Ishikawa (cell line): ENCODE measurements around the gene SRPK2.

ENCODE experiments used
- CEBPB ChIP-seq: IDR thresholded peaks from 2 replicates; pipeline ENCODE4 v1.6.1; 2012
- CREB1 ChIP-seq: IDR thresholded peaks from 2 replicates; pipeline ENCODE4 v1.6.1; 2012; ENCODE audit warnings: low read depth
- EGR1 ChIP-seq: IDR thresholded peaks from 2 replicates; pipeline ENCODE4 v1.6.1; 2012
- EP300 ChIP-seq: IDR thresholded peaks from 2 replicates; pipeline ENCODE4 v1.6.1; 2012; ENCODE audit warnings: borderline replicate concordance
- FOXM1 ChIP-seq: IDR thresholded peaks from 2 replicates; pipeline ENCODE4 v1.6.1; 2012; ENCODE audit warnings: low read depth, borderline replicate concordance
- MAX ChIP-seq: IDR thresholded peaks from 2 replicates; pipeline ENCODE4 v1.6.1; 2012
- NFIC ChIP-seq: IDR thresholded peaks from 2 replicates; pipeline ENCODE4 v1.6.1; 2012
- RAD21 ChIP-seq: IDR thresholded peaks from 2 replicates; pipeline ENCODE4 v1.6.1; 2012; ENCODE audit warnings: low read depth
- REST ChIP-seq: IDR thresholded peaks from 2 replicates; pipeline ENCODE4 v1.6.1; 2012; ENCODE audit warnings: low read depth, mild to moderate bottlenecking
- TAF1 ChIP-seq: IDR thresholded peaks from 2 replicates; pipeline ENCODE4 v1.6.1; 2012; ENCODE audit warnings: low read depth, mild to moderate bottlenecking
- TCF12 ChIP-seq: IDR thresholded peaks from 2 replicates; pipeline ENCODE4 v1.6.1; 2012; ENCODE audit warnings: low read depth
- TEAD4 ChIP-seq: IDR thresholded peaks from 2 replicates; pipeline ENCODE4 v1.6.1; 2012
- USF1 ChIP-seq: IDR thresholded peaks from 2 replicates; pipeline ENCODE4 v1.6.1; 2012
- YY1 ChIP-seq: IDR thresholded peaks from 2 replicates; pipeline ENCODE4 v1.6.1; 2012; ENCODE audit warnings: low read depth
- ZBTB7A ChIP-seq: IDR thresholded peaks from 2 replicates; pipeline ENCODE4 v1.6.1; 2012; ENCODE audit warnings: low read depth

SRPK2 gene

GRCh38 chr7:105136221-105136620 lies 252.5 kb downstream of the SRPK2 start:
- TF ChIP-seq YY1 (no peak), EGR1 (no peak), ZBTB7A (no peak), CREB1 (no peak), REST (no peak), RAD21 (no peak), TAF1 (no peak), MAX (no peak), TEAD4 (no peak), NFIC (no peak), FOXM1 (no peak), USF1 (no peak), EP300 (no peak), CEBPB (no peak), TCF12 (no peak)

GRCh38 chr7:105133986-105134655 lies 254.6 kb downstream of the SRPK2 start:
- TF ChIP-seq REST (no peak), FOXM1 (no peak), CEBPB (no peak)

- TF ChIP-seq TCF12, result no peak
- no peak for TF ChIP-seq ZBTB7A
- no peak for TF ChIP-seq REST
- no peak for TF ChIP-seq MAX
- no peak for TF ChIP-seq FOXM1
- no peak for TF ChIP-seq RAD21
- TF ChIP-seq CEBPB, result no peak
- no peak for TF ChIP-seq NFIC
- TF ChIP-seq TAF1, result no peak
- no peak for TF ChIP-seq EP300
- TF ChIP-seq USF1, result no peak
These were observed 255.4 kb downstream of the SRPK2 start for GRCh38 chr7:105133358-105133757.

- TF ChIP-seq RAD21 (no peak), FOXM1 (no peak), EGR1 (no peak), USF1 (no peak), TCF12 (no peak), REST (no peak), CREB1 (no peak), TEAD4 (no peak), TAF1 (no peak), EP300 (no peak), NFIC (no peak), YY1 (no peak), ZBTB7A (no peak), CEBPB (no peak), MAX (no peak)
These were observed 255.9 kb downstream of the SRPK2 start for GRCh38 chr7:105132835-105133234.
